ENCODE measurements around the gene MED1. TPM values are rescaled to one million over a fixed set of nuclear protein-coding genes. Genes with fewer than 3 reads are reported as not detected.
A peak's percentile ranks its signal among the peaks of the same experiment; 100 is the strongest.
"Not testable (repeated sequence)": the region's sequence is repeated elsewhere in the genome, so short reads cannot be mapped to it uniquely, and the experiment has no call there.

MED1 gene
- polyA plus RNA-seq, 1 experiment = 22.9 TPM

- ChIA-PET POLR2A (no interaction called here), CTCF (interaction anchor here (0.6 kb wide), 1 partner anchor 64 kb away, joined by 3 read pairs; no protein-coding TSS in a partner anchor)
- Histone ChIP-seq H3K4me3 (ENCODE audit: low read depth, low read length) (no peak overlapping the region), H3K27me3 (ENCODE audit: control insufficient read depth, insufficient read depth, low read length) (no peaks in the 10 kb centered on the region), H3K36me3 (ENCODE audit: control insufficient read depth, insufficient read depth, low read length) (no peaks in the 10 kb centered on the region)
- no peak for DNase-seq (ENCODE audit: low read depth)
- no peak for TF ChIP-seq CTCF (IDR thresholded peaks at IDR 0.05; ENCODE audit: insufficient read depth, low read depth, low read length)
These were observed 74.6 kb downstream of the MED1 start for GRCh38 chr17:39376434-39376833.

DNA sequence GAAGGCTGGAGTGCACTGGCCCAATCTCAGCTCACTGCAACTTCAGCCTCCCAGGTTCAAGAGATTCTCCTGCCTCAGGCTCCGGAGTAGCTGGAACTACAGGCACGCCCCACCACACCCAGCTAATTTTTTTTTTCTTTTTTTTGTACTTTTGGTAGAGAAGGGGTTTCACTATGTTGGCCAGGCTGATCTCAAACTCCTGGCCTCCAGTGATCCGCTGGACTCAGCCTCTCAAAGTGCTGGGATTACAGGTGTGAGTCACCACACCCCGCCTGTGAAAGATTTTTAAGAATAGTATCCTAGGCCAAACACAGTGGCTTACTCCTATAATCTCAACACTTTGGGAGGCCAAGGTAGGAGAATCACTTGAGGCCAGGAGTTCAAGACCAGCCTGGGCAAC, 83.3 kb downstream of the MED1 start:
- DNase-seq (ENCODE audit: low read depth); POLR2A ChIA-PET; H3K27me3 ChIP-seq (ENCODE audit: control insufficient read depth, insufficient read depth, low read length); H3K4me3 ChIP-seq (ENCODE audit: low read depth, low read length); CTCF ChIA-PET; H3K36me3 ChIP-seq (ENCODE audit: control insufficient read depth, insufficient read depth, low read length): not testable (repeated sequence)

DNA sequence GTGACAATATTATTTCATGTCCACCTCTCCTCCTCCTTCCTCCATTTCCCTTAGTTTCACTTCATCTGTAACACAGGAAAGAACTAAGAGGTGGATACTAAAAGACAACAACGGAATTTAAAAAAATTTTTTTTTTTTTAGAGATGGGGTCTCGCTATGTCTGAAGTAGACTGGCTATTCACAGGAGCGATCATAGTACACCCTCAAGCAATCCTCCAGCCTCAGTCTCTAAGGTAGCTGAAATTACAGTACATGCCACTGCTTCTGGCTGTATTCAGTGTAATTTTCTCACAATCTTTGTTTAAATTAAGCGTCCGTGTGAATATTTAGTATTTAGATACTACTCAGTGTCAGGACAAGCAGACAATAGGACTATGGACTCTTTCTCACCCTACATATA, 85.2 kb downstream of the MED1 start:
- Histone ChIP-seq H3K4me3 (ENCODE audit: low read depth, low read length) (peak overlapping the region; percentile 3; the same call in 1 of the 2 replicates), H3K36me3 (ENCODE audit: control insufficient read depth, insufficient read depth, low read length) (no peaks in the 10 kb centered on the region), H3K27me3 (ENCODE audit: control insufficient read depth, insufficient read depth, low read length) (no peaks in the 10 kb centered on the region)
- POLR2A ChIA-PET = no interaction called here
- CTCF ChIA-PET = interaction anchor here (1.2 to 1.6 kb wide), 2 partner anchors 11 to 38 kb away, joined by 3 to 5 read pairs; no protein-coding TSS in a partner anchor
- no peak for DNase-seq (ENCODE audit: low read depth)
- no peak for TF ChIP-seq CTCF (IDR thresholded peaks at IDR 0.05; ENCODE audit: insufficient read depth, low read depth, low read length)

DNA sequence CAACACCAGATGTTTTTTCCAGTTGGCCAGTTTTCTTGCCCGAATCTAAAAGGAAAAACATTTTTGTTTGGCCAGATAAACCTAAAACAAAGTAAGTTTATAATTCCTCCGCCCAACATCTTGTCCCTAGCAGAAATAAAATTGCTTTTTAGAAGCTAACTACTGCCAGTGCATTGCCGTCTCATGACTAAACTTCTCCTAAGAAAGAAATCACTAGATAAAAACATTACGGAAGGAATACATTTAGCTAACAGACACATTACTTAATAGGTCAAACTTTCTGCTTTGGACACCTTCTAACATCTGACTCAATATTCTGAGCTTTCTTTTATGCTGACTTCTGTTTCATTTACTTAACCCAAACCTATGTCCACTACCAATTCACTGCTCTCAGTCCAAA, 85.8 kb downstream of the MED1 start:
- POLR2A ChIA-PET = no interaction called here
- no peaks in the 10 kb centered on the region for H3K27me3 ChIP-seq (ENCODE audit: control insufficient read depth, insufficient read depth, low read length)
- TF ChIP-seq CTCF (IDR thresholded peaks at IDR 0.05; ENCODE audit: insufficient read depth, low read depth, low read length) = no peak
- DNase-seq (ENCODE audit: low read depth) = peak; percentile 69
- no peaks in the 10 kb centered on the region for H3K36me3 ChIP-seq (ENCODE audit: control insufficient read depth, insufficient read depth, low read length)
- CTCF ChIA-PET = interaction anchor here (1.2 to 1.6 kb wide), 2 partner anchors 11 to 38 kb away, joined by 3 to 5 read pairs; no protein-coding TSS in a partner anchor
- peak overlapping the region; percentile 6; the same call in 1 of the 2 replicates for H3K4me3 ChIP-seq (ENCODE audit: low read depth, low read length)

- POLR2A ChIA-PET = no interaction called here
- H3K36me3 ChIP-seq (ENCODE audit: control insufficient read depth, insufficient read depth, low read length) = no peaks in the 10 kb centered on the region
- DNase-seq (ENCODE audit: low read depth) = no peak
- CTCF ChIA-PET = no interaction called here
- no peak for TF ChIP-seq CTCF (IDR thresholded peaks at IDR 0.05; ENCODE audit: insufficient read depth, low read depth, low read length)
- no peak overlapping the region for H3K4me3 ChIP-seq (ENCODE audit: low read depth, low read length)
- H3K27me3 ChIP-seq (ENCODE audit: control insufficient read depth, insufficient read depth, low read length) = no peaks in the 10 kb centered on the region
These were observed 86.6 kb downstream of the MED1 start for GRCh38 chr17:39364236-39365025.

- no peak for DNase-seq (ENCODE audit: low read depth)
- H3K4me3 ChIP-seq (ENCODE audit: low read depth, low read length) = no peak overlapping the region
- no peaks in the 10 kb centered on the region for H3K36me3 ChIP-seq (ENCODE audit: control insufficient read depth, insufficient read depth, low read length)
- ChIA-PET POLR2A (no interaction called here), CTCF (no interaction called here)
- TF ChIP-seq CTCF (IDR thresholded peaks at IDR 0.05; ENCODE audit: insufficient read depth, low read depth, low read length) = no peak
- no peaks in the 10 kb centered on the region for H3K27me3 ChIP-seq (ENCODE audit: control insufficient read depth, insufficient read depth, low read length)
These were observed 90.0 kb downstream of the MED1 start for GRCh38 chr17:39361064-39361463.

All from BJ (cell line).